Measurements from ENCODE around the gene MCRIP2. TPM values are rescaled to one million over a fixed set of nuclear protein-coding genes. Genes with fewer than 3 reads are reported as not detected.

The MCRIP2 gene
- total and polyA plus RNA-seq, 9 of the 15 experiments (the other 6 are each of a cell fraction or from before 2014, with no cell fraction given): 0.80 to 120 (median 35.2) TPM

GRCh38 chr16:641326-642188 lies at the start of gene MCRIP2 (continued):
- no peak for TF ChIP-seq PATZ1 (CRISPR knock-in tag; IDR thresholded peaks at IDR 0.05; ENCODE audit: borderline replicate concordance)
- peak; percentile 97 for TF ChIP-seq CXXC5 (CRISPR knock-in tag; IDR thresholded peaks at IDR 0.05)
- no peak for TF ChIP-seq ZNF740 (CRISPR knock-in tag; IDR thresholded peaks at IDR 0.05)
- 0 out of 4 replicates have a peak, but pooled peaks of 1 of the 2 experiments have one; percentile 30 for TF ChIP-seq ZNF740 (tag; IDR thresholded peaks at IDR 0.05)
- TF ChIP-seq MTA2 (IDR thresholded peaks at IDR 0.05; ENCODE audit: low read depth): no peak
- peak; percentile 90 for TF ChIP-seq ZBTB7A (IDR thresholded peaks at IDR 0.05; ENCODE audit: borderline replicate concordance, control insufficient read depth, low read depth, low read length)
- no peak for TF ChIP-seq TAL1 (IDR thresholded peaks at IDR 0.05)
- TF ChIP-seq VEZF1 (CRISPR knock-in tag; IDR thresholded peaks at IDR 0.05): peak; percentile 86
- no peak for TF ChIP-seq CEBPG (CRISPR knock-in tag; IDR thresholded peaks at IDR 0.05)
- TF ChIP-seq CEBPG (tag; conservative IDR thresholded peaks at IDR 0.05 in 1 of 2, IDR thresholded peaks at IDR 0.05 in 1 of 2): no peak
- no peak for TF ChIP-seq SNIP1 (IDR thresholded peaks at IDR 0.05; ENCODE audit: low read depth)
- peak; percentile 45 for TF ChIP-seq RBBP5 (IDR thresholded peaks at IDR 0.05; ENCODE audit: borderline replicate concordance, insufficient read depth, low read length, poor library complexity, severe bottlenecking)
- no peak for TF ChIP-seq DDX20 (tag; IDR thresholded peaks at IDR 0.05; ENCODE audit: low read depth)
- TF ChIP-seq TAF1 (IDR thresholded peaks at IDR 0.05; ENCODE audit: control insufficient read depth, extremely low read depth, insufficient read depth, low read length, severe bottlenecking): peak; percentile 71
- no peak for TF ChIP-seq DMBX1 (CRISPR knock-in tag; IDR thresholded peaks at IDR 0.05; ENCODE audit: borderline replicate concordance)
- peak; percentile 45; the same call in 1 of the 2 replicates for TF ChIP-seq SP1 (CRISPR knock-in tag; IDR thresholded peaks at IDR 0.05)
- no peak for TF ChIP-seq ZNF449 (CRISPR knock-in tag; IDR thresholded peaks at IDR 0.05)
- TF ChIP-seq KDM4B (IDR thresholded peaks at IDR 0.05; ENCODE audit: borderline replicate concordance in 2 of 2, low read depth in 1 of 2): 0 out of 4 replicates have a peak, but pooled peaks of 1 of the 2 experiments have one; percentile 45
- peak; percentile 85 to 86 for TF ChIP-seq NRF1 (conservative IDR thresholded peaks at IDR 0.05 in 1 of 2, IDR thresholded peaks at IDR 0.05 in 1 of 2)
